Peyer's patch (tissue), 4 donors: ENCODE measurements around the gene SLC6A1.

Experiments
- POLR2A ChIP-seq, 2 donors: fragments of 450-650 bp; IDR thresholded peaks; one replicate each; pipeline ENCODE4 v1.5.1; 2017; ENCODE audit warnings: antibody characterized with exemption in 2 of 2, mild to moderate bottlenecking in 2 of 2, moderate library complexity in 2 of 2
- TF ChIP-seq, protein P1 (sequence below), 6 experiments: fragments of 450-650 bp in 4 of 6; fragments of 200-600 bp in 2 of 6; sonication (generic) in 1 of 6; IDR thresholded peaks; one replicate each; pipeline ENCODE4 v1.5.1; 2017 to 2019; ENCODE audit warnings: antibody characterized with exemption in 6 of 6, mild to moderate bottlenecking in 3 of 6, moderate library complexity in 1 of 6

DNA sequence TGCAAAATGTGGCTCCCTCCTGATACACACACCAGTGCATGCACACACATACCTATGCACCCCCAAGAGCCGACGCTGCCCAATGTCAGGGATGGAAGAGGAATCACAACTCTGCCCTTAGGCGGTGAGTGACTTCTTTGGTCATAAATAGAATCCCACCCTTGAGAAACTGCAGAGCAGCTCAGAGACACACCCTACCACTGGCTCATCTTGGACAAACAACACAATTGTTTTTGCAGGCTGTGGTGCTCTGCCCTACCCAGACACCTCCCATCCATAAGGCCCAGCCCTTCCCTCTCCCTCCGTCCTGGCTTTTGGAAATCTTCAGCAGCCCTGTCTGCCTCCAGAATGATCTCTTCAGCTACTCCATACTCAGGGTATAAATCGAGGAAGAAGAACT is 87.9 kb downstream of the SLC6A1 start:
- TF ChIP-seq, protein P1, sequence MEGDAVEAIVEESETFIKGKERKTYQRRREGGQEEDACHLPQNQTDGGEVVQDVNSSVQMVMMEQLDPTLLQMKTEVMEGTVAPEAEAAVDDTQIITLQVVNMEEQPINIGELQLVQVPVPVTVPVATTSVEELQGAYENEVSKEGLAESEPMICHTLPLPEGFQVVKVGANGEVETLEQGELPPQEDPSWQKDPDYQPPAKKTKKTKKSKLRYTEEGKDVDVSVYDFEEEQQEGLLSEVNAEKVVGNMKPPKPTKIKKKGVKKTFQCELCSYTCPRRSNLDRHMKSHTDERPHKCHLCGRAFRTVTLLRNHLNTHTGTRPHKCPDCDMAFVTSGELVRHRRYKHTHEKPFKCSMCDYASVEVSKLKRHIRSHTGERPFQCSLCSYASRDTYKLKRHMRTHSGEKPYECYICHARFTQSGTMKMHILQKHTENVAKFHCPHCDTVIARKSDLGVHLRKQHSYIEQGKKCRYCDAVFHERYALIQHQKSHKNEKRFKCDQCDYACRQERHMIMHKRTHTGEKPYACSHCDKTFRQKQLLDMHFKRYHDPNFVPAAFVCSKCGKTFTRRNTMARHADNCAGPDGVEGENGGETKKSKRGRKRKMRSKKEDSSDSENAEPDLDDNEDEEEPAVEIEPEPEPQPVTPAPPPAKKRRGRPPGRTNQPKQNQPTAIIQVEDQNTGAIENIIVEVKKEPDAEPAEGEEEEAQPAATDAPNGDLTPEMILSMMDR (IDR thresholded peaks at IDR 0.05), result no peak
- TF ChIP-seq POLR2A (IDR thresholded peaks at IDR 0.05), result no peak
